ENCODE results near the gene LSAMP. TPM values are rescaled to one million over a fixed set of nuclear protein-coding genes. Genes with fewer than 3 reads are reported as not detected.

Gene LSAMP
- total and polyA plus RNA-seq, 2 donors (not counting 3 experiments of a cell fraction or from before 2014, with no cell fraction given): not detected

- no TSS peak for BruUV-seq (replicated peaks)
- Histone ChIP-seq H3K4me2 (ENCODE audit: insufficient read depth, low read length) (no peak overlapping the region), H3K9ac (replicated peaks; ENCODE audit: extremely low read depth, insufficient read depth, low read length) (no peak overlapping the region), H3K79me2 (ENCODE audit: control insufficient read depth, insufficient read depth, low read length) (no peaks in the 10 kb centered on the region), H4K20me1 (replicated peaks; ENCODE audit: control insufficient read depth, extremely low read depth, insufficient read depth, low read length) (no peaks in the 10 kb centered on the region), H3K9me3 (replicated peaks; ENCODE audit: control insufficient read depth, insufficient read depth, low read length) (no peaks in the 10 kb centered on the region), H3K27me3 (ENCODE audit: control insufficient read depth in 2 of 2, insufficient read depth in 2 of 2, low read length in 2 of 2) (no peaks in the 10 kb centered on the region), H3K36me3 (ENCODE audit: control insufficient read depth in 2 of 2, extremely low read depth in 1 of 2, insufficient read depth in 2 of 2, low read length in 2 of 2) (no peaks in the 10 kb centered on the region), H3K4me1 (ENCODE audit: control insufficient read depth, extremely low read depth, insufficient read depth, low read length) (no peaks in the 10 kb centered on the region), H3K4me3 (replicated peaks in 1 of 3; ENCODE audit: insufficient read depth in 1 of 3, low read depth in 1 of 3, low read length in 3 of 3) (no peak overlapping the region), H2AFZ (ENCODE audit: low read depth, low read length) (no peak overlapping the region), H3K27ac (ENCODE audit: insufficient read depth, low read depth, low read length) (no peak overlapping the region), H3K9me1 (replicated peaks; ENCODE audit: control insufficient read depth, extremely low read depth, insufficient read depth, low read length) (no peaks in the 10 kb centered on the region)
- ChIA-PET POLR2A (no interaction called here), CTCF (no interaction called here)
- dilution Hi-C loops (cut with MboI; ENCODE audit: extremely low pct_ligation_motif_present, low sequenced_read_pairs) (no loop called here), intact Hi-C loops (cut with micrococcal nuclease) (no loop called here)
- no peak for DNase-seq (ENCODE audit: low read depth, low spot score)
- no peak for FAIRE-seq
- TF ChIP-seq JUN (IDR thresholded peaks at IDR 0.05; ENCODE audit: borderline replicate concordance, insufficient read depth, insufficient read length, low read depth): no peak
- TF ChIP-seq POLR2A (IDR thresholded peaks at IDR 0.05; ENCODE audit: low read depth, low read length): no peak
- no peak for TF ChIP-seq CTCF (IDR thresholded peaks at IDR 0.05; ENCODE audit: extremely low read depth in 1 of 2, insufficient read depth in 1 of 2, low read depth in 1 of 2, low read length in 2 of 2)
- no peak for TF ChIP-seq EZH2 (IDR thresholded peaks at IDR 0.05; ENCODE audit: borderline replicate concordance, low read depth, low read length, severe bottlenecking)
- TF ChIP-seq POLR2AphosphoS5 (IDR thresholded peaks at IDR 0.05; ENCODE audit: insufficient read depth, low read depth, low read length): no peak
- TF ChIP-seq MYC (IDR thresholded peaks at IDR 0.05; ENCODE audit: low read depth, low read length): no peak
- TF ChIP-seq GATA2 (IDR thresholded peaks at IDR 0.05; ENCODE audit: insufficient read depth, insufficient read length, low read depth, low read length): no peak
- TF ChIP-seq MAX (IDR thresholded peaks at IDR 0.05; ENCODE audit: insufficient read depth, insufficient read length): no peak
- TF ChIP-seq FOS (IDR thresholded peaks at IDR 0.05; ENCODE audit: borderline replicate concordance, insufficient read depth, low read length): no peak
Observed at GRCh38 chr3:116097226-116097625, 348.1 kb downstream of the LSAMP start.
